Liver (tissue), 9 donors: Measurements from ENCODE around the gene SLC38A10. TPM values are rescaled to one million over a fixed set of nuclear protein-coding genes. Genes with fewer than 3 reads are reported as not detected.

ENCODE experiments used
- DNase-seq: peaks from one replicate; pipeline ENCODE4 v3.0.0-alpha.2; 2017; ENCODE audit warnings: low spot score
- H3K27ac ChIP-seq, 2 donors: one replicate each; pipeline ENCODE4 v1.7.0; 2013; ENCODE audit warnings: inconsistent platforms in 2 of 2, low read length in 2 of 2, control low read depth in 1 of 2, low read depth in 1 of 2, mild to moderate bottlenecking in 1 of 2
- H3K27me3 ChIP-seq, 4 donors: one replicate each; pipeline versions ENCODE4 v1.6.1 to v1.7.0; 2013; ENCODE audit warnings: low read length in 3 of 4, inconsistent platforms in 1 of 4, mild to moderate bottlenecking in 1 of 4, moderate library complexity in 1 of 4; ENCODE audit not compliant: control insufficient read depth in 4 of 4, insufficient read depth in 4 of 4
- H3K36me3 ChIP-seq, 4 donors: one replicate each; pipeline versions ENCODE4 v1.6.1 to v1.7.0; 2013; ENCODE audit warnings: low read length in 3 of 4, mild to moderate bottlenecking in 3 of 4, low read depth in 1 of 4, moderate library complexity in 1 of 4; ENCODE audit not compliant: control insufficient read depth in 4 of 4, insufficient read depth in 3 of 4
- H3K4me1 ChIP-seq, 4 donors: one replicate each; pipeline versions ENCODE4 v1.6.1 to v1.7.0; 2013; ENCODE audit warnings: low read length in 3 of 4, mild to moderate bottlenecking in 3 of 4, moderate library complexity in 1 of 4; ENCODE audit not compliant: control insufficient read depth in 4 of 4, insufficient read depth in 4 of 4
- H3K4me3 ChIP-seq, 3 donors: one replicate each; pipeline versions ENCODE4 v1.6.1 to v1.7.0; 2013; ENCODE audit warnings: low read length in 3 of 3, control low read depth in 1 of 3, low read depth in 1 of 3, mild to moderate bottlenecking in 1 of 3
- H3K9ac ChIP-seq, 2 donors: one replicate each; pipeline ENCODE4 v1.7.0; 2013; ENCODE audit warnings: low read length in 2 of 2, mild to moderate bottlenecking in 2 of 2, moderate library complexity in 2 of 2, control low read depth in 1 of 2, low read depth in 1 of 2
- H3K9me3 ChIP-seq, 4 donors: one replicate each; pipeline versions ENCODE4 v1.6.1 to v1.7.0; 2013; ENCODE audit warnings: low read length in 3 of 4; ENCODE audit not compliant: control insufficient read depth in 4 of 4
- CTCF ChIP-seq: fragments of 150-350 bp; IDR thresholded peaks from 2 replicates; pipeline ENCODE4 v1.5.1; 2017; ENCODE audit warnings: improper control_type of control experiment, low read depth, low read length; ENCODE audit not compliant: missing input control
- EGR1 ChIP-seq, 2 donors: IDR thresholded peaks; 2 replicates each; pipeline ENCODE4 v1.6.1; 2016 to 2018; ENCODE audit warnings: antibody characterized with exemption in 2 of 2, low read depth in 2 of 2
- FOXA1 ChIP-seq: IDR thresholded peaks from 2 replicates; pipeline ENCODE4 v1.6.1; 2016; ENCODE audit warnings: antibody characterized with exemption
- FOXA2 ChIP-seq: IDR thresholded peaks from 2 replicates; pipeline ENCODE4 v1.6.1; 2016; ENCODE audit warnings: antibody characterized with exemption
- GABPA ChIP-seq, 2 donors: IDR thresholded peaks in 1 of 2; conservative IDR thresholded peaks in 1 of 2; 2 replicates each; pipeline ENCODE4 v1.6.1; 2016; ENCODE audit warnings: antibody characterized with exemption in 2 of 2, mild to moderate bottlenecking in 1 of 2, moderate library complexity in 1 of 2
- HNF4A ChIP-seq, 2 donors: conservative IDR thresholded peaks; 2 replicates each; pipeline ENCODE4 v1.6.1; 2016; ENCODE audit warnings: antibody characterized with exemption in 2 of 2, mild to moderate bottlenecking in 2 of 2
- HNF4G ChIP-seq: IDR thresholded peaks from 2 replicates; pipeline ENCODE4 v1.6.1; 2016; ENCODE audit warnings: antibody characterized with exemption
- JUND ChIP-seq, 2 donors: IDR thresholded peaks; 2 replicates each; pipeline ENCODE4 v1.6.1; 2016; ENCODE audit warnings: antibody characterized with exemption in 2 of 2
- MAX ChIP-seq: IDR thresholded peaks from 2 replicates; pipeline ENCODE4 v1.6.1; 2016; ENCODE audit warnings: antibody characterized with exemption
- NR2F2 ChIP-seq: IDR thresholded peaks from 2 replicates; pipeline ENCODE4 v1.6.1; 2016; ENCODE audit warnings: antibody characterized with exemption
- RAD21 ChIP-seq, 2 donors: IDR thresholded peaks; 2 replicates each; pipeline ENCODE4 v1.6.1; 2016; ENCODE audit warnings: antibody characterized with exemption in 2 of 2, mild to moderate bottlenecking in 2 of 2
- REST ChIP-seq: IDR thresholded peaks from 2 replicates; pipeline ENCODE4 v1.6.1; 2016; ENCODE audit warnings: antibody characterized with exemption, mild to moderate bottlenecking
- RXRA ChIP-seq, 2 donors: IDR thresholded peaks; 2 replicates each; pipeline ENCODE4 v1.6.1; 2017 to 2018; ENCODE audit warnings: antibody characterized with exemption in 2 of 2, mild to moderate bottlenecking in 1 of 2
- SP1 ChIP-seq: IDR thresholded peaks from 2 replicates; pipeline ENCODE4 v1.6.1; 2018; ENCODE audit warnings: antibody characterized with exemption, mild to moderate bottlenecking
- TAF1 ChIP-seq: conservative IDR thresholded peaks from 2 replicates; pipeline ENCODE4 v1.6.1; 2016; ENCODE audit warnings: antibody characterized with exemption, mild to moderate bottlenecking
- YY1 ChIP-seq: IDR thresholded peaks from 2 replicates; pipeline ENCODE4 v1.6.1; 2016; ENCODE audit warnings: antibody characterized with exemption, mild to moderate bottlenecking
- WGBS: extraction: QIAGEN DNeasy Blood & Tissue Kit; methylation state at CpG from one replicate; pipeline ENCODE4 v1.1.7; 2013; 5-methylcytosine and 5-hydroxymethylcytosine counted together
- polyA plus RNA-seq, 2 donors: library from polyadenylated mRNA; stranded (reverse) in 1 of 2; unstranded in 1 of 2; fragments of 200-250 nt in 1 of 2; fragments of >200 nt in 1 of 2; fragmentation: Nextera tagmentation in 1 of 2; extraction: Ambion mirVana in 1 of 2; gene quantifications; one replicate each; pipeline versions ENCODE4 v1.2.1 to v1.2.3, GENCODE V29; 2013 to 2015
- total RNA-seq, 2 donors: library from RNA; depleted of rRNA; stranded (reverse); fragments of >200 nt; gene quantifications; one replicate each; pipeline ENCODE4 v1.2.3, GENCODE V29; 2014
- TF ChIP-seq, protein P1 (sequence below): IDR thresholded peaks from 2 replicates; pipeline ENCODE4 v1.6.1; 2016; ENCODE audit warnings: antibody characterized with exemption
- TF ChIP-seq, protein P2 (sequence below): IDR thresholded peaks from 2 replicates; pipeline ENCODE4 v1.6.1; 2016; ENCODE audit warnings: antibody characterized with exemption
- donor health status: healthy.
- donor health status: healthy.
- donor health status: healthy.
- donor health status: healthy.
- donor health status: healthy.

The SLC38A10 gene
- total and polyA plus RNA-seq, 4 donors = 29.3 to 117 (median 54.7) TPM

DNA sequence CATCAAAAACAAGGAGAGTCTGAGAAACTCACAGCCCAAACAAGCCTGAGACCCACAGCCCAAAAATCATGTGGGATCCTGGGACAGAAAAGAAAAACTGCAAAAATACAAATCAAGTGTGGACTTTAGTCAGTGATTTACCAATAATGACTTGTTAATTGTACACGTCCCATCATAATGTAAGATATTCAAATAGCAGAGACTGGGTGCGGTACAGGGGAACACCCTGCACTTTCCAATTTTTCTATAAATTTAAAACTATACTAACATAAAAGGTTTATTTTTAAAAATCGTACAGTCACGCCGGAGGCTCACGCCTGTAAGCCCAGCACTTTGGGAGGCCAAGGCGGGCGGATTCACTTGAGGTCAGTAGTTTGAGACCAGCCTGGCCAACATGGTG, 81.1 kb downstream of the SLC38A10 start:
- Histone ChIP-seq H3K4me1 (no peaks in the 10 kb centered on the region), H3K4me3 (no peak overlapping the region), H3K27ac (no peak overlapping the region), H3K9ac (no peak overlapping the region), H3K27me3 (no peaks in the 10 kb centered on the region), H3K36me3 (no peaks in the 10 kb centered on the region), H3K9me3 (no peaks in the 10 kb centered on the region)
- TF ChIP-seq YY1 (no peak), GABPA (IDR thresholded peaks at IDR 0.05 in 1 of 2, conservative IDR thresholded peaks at IDR 0.05 in 1 of 2) (no peak), EGR1 (IDR thresholded peaks at IDR 0.05; ENCODE audit: low read depth in 2 of 2) (no peak), HNF4A (conservative IDR thresholded peaks at IDR 0.05) (no peak), SP1 (no peak), HNF4G (no peak), FOXA2 (no peak), RAD21 (IDR thresholded peaks at IDR 0.05) (no peak), TAF1 (no peak), FOXA1 (no peak), JUND (IDR thresholded peaks at IDR 0.05) (no peak), MAX (no peak)
- TF ChIP-seq, protein P1, sequence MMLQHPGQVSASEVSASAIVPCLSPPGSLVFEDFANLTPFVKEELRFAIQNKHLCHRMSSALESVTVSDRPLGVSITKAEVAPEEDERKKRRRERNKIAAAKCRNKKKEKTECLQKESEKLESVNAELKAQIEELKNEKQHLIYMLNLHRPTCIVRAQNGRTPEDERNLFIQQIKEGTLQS = no peak
- TF ChIP-seq, protein P2, sequence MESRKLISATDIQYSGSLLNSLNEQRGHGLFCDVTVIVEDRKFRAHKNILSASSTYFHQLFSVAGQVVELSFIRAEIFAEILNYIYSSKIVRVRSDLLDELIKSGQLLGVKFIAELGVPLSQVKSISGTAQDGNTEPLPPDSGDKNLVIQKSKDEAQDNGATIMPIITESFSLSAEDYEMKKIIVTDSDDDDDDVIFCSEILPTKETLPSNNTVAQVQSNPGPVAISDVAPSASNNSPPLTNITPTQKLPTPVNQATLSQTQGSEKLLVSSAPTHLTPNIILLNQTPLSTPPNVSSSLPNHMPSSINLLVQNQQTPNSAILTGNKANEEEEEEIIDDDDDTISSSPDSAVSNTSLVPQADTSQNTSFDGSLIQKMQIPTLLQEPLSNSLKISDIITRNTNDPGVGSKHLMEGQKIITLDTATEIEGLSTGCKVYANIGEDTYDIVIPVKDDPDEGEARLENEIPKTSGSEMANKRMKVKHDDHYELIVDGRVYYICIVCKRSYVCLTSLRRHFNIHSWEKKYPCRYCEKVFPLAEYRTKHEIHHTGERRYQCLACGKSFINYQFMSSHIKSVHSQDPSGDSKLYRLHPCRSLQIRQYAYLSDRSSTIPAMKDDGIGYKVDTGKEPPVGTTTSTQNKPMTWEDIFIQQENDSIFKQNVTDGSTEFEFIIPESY = no peak
- WGBS = 98% methylated on average over 8 of the region's 8 CpGs
- no peak for DNase-seq

- no peak overlapping the region for H3K27ac ChIP-seq
- no peak overlapping the region for H3K9ac ChIP-seq
- H3K9me3 ChIP-seq = no peaks in the 10 kb centered on the region
- H3K4me1 ChIP-seq = no peaks in the 10 kb centered on the region
- DNase-seq = no peak
- 98% methylated on average over 9 of the region's 9 CpGs for WGBS
- H3K36me3 ChIP-seq = no peaks in the 10 kb centered on the region
- H3K27me3 ChIP-seq = no peaks in the 10 kb centered on the region
- no peak for TF ChIP-seq EGR1 (IDR thresholded peaks at IDR 0.05; ENCODE audit: low read depth in 2 of 2)
- no peak for TF ChIP-seq HNF4G
- TF ChIP-seq FOXA1 = no peak
- TF ChIP-seq JUND (IDR thresholded peaks at IDR 0.05) = no peak
- no peak for TF ChIP-seq GABPA (IDR thresholded peaks at IDR 0.05 in 1 of 2, conservative IDR thresholded peaks at IDR 0.05 in 1 of 2)
- no peak for TF ChIP-seq NR2F2
- TF ChIP-seq, protein P2 = no peak
- TF ChIP-seq SP1 = no peak
- no peak for TF ChIP-seq HNF4A (conservative IDR thresholded peaks at IDR 0.05)
- TF ChIP-seq MAX = no peak
- TF ChIP-seq, protein P1 = no peak
- no peak for TF ChIP-seq CTCF
- TF ChIP-seq YY1 = no peak
- no peak for TF ChIP-seq RAD21 (IDR thresholded peaks at IDR 0.05)
- TF ChIP-seq FOXA2 = no peak
- no peak for TF ChIP-seq TAF1
- no peak for TF ChIP-seq RXRA (IDR thresholded peaks at IDR 0.05)
- TF ChIP-seq REST = no peak
- H3K4me3 ChIP-seq = no peak overlapping the region
Observed at GRCh38 chr17:81212365-81212764, 82.7 kb downstream of the SLC38A10 start.
